HEK293 (cell line): ENCODE results near the gene SLC9A9.

ENCODE experiments used
- ZNF544 ChIP-seq: fragments of 450-650 bp; formaldehyde crosslinking; IDR thresholded peaks from 2 replicates; pipeline ENCODE4 v1.5.0; 2017; ENCODE audit warnings: missing biosample characterization, missing genetic modification characterization
- TF ChIP-seq, protein P1 (sequence below): fragments of 450-650 bp; formaldehyde crosslinking; IDR thresholded peaks from 2 replicates; pipeline ENCODE4 v1.5.1; 2016; ENCODE audit warnings: missing biosample characterization, missing genetic modification characterization
- TF ChIP-seq, protein P2 (sequence below): fragments of 450-650 bp; formaldehyde crosslinking; IDR thresholded peaks from 2 replicates; pipeline ENCODE4 v1.5.0; 2017; ENCODE audit warnings: missing biosample characterization, missing genetic modification characterization, borderline replicate concordance

GRCh38 chr3:143784446-143784845 is 63.8 kb downstream of the SLC9A9 start:
- no peak for TF ChIP-seq ZNF544 (tag by site-specific recombination)
- TF ChIP-seq, protein P1, sequence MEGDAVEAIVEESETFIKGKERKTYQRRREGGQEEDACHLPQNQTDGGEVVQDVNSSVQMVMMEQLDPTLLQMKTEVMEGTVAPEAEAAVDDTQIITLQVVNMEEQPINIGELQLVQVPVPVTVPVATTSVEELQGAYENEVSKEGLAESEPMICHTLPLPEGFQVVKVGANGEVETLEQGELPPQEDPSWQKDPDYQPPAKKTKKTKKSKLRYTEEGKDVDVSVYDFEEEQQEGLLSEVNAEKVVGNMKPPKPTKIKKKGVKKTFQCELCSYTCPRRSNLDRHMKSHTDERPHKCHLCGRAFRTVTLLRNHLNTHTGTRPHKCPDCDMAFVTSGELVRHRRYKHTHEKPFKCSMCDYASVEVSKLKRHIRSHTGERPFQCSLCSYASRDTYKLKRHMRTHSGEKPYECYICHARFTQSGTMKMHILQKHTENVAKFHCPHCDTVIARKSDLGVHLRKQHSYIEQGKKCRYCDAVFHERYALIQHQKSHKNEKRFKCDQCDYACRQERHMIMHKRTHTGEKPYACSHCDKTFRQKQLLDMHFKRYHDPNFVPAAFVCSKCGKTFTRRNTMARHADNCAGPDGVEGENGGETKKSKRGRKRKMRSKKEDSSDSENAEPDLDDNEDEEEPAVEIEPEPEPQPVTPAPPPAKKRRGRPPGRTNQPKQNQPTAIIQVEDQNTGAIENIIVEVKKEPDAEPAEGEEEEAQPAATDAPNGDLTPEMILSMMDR (tag by site-specific recombination) = no peak
- TF ChIP-seq, protein P2, sequence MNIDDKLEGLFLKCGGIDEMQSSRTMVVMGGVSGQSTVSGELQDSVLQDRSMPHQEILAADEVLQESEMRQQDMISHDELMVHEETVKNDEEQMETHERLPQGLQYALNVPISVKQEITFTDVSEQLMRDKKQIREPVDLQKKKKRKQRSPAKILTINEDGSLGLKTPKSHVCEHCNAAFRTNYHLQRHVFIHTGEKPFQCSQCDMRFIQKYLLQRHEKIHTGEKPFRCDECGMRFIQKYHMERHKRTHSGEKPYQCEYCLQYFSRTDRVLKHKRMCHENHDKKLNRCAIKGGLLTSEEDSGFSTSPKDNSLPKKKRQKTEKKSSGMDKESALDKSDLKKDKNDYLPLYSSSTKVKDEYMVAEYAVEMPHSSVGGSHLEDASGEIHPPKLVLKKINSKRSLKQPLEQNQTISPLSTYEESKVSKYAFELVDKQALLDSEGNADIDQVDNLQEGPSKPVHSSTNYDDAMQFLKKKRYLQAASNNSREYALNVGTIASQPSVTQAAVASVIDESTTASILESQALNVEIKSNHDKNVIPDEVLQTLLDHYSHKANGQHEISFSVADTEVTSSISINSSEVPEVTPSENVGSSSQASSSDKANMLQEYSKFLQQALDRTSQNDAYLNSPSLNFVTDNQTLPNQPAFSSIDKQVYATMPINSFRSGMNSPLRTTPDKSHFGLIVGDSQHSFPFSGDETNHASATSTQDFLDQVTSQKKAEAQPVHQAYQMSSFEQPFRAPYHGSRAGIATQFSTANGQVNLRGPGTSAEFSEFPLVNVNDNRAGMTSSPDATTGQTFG (tag by site-specific recombination) = no peak
